HG03457 (cell line): ENCODE results near the gene CHRNA5.
"Not testable (repeated sequence)": the region's sequence is repeated elsewhere in the genome, so short reads cannot be mapped to it uniquely, and the experiment has no call there.

ENCODE experiments used
- ATAC-seq: cut with Tn5 transposase; IDR thresholded peaks from one replicate; pipeline ENCODE4 v1.9.1; 2021; ENCODE audit warnings: moderate number of reproducible peaks; ENCODE audit not compliant: unreplicated experiment

Gene CHRNA5

GRCh38 chr15:78564743-78565096 is 600 bp upstream of the CHRNA5 start:
- ATAC-seq: no peak

- ATAC-seq: no peak
Observed at GRCh38 chr15:78565951-78566774, 843 bp downstream of the CHRNA5 start.

DNA sequence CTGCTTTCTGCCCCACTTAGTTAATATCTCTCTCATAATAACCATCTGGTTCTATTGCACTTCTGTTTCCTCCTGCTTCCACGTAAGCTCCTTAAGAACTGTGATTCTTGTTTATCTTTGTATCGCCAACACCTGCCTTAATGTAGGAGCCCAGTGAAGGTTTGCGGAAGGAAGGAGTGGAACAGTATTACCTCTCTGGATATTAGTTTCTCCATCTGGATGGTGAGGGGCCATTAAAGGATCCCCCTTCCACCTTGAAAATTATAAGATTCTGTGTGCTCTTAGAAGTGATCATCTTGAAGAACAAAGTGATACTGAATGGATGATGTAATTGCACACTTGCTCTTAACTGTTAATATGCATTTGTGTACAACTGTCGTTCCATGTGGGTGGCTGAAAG is 2.2 kb downstream of the CHRNA5 start:
- no peak for ATAC-seq

GRCh38 chr15:78570710-78571109 is 5.4 kb downstream of the CHRNA5 start:
- ATAC-seq: no peak

DNA sequence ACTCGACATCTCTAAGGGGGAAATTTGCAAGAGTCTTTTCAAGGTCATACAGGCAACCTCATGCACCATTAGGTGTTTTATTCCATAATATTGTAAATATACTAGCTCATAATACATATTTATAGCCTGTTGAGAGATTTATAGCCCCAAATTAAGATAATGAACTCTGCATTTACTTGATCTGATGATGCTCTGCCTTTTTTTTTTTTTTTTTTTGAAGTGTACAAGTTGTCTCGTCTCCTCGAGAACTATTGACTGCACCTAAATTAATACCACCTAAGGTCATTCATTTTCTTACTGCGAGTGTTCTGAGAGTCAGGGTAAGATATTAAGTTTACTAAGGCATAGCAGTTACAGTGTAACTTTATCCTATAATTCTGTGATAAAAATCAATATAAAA is 6.1 kb downstream of the CHRNA5 start:
- no peak for ATAC-seq

DNA sequence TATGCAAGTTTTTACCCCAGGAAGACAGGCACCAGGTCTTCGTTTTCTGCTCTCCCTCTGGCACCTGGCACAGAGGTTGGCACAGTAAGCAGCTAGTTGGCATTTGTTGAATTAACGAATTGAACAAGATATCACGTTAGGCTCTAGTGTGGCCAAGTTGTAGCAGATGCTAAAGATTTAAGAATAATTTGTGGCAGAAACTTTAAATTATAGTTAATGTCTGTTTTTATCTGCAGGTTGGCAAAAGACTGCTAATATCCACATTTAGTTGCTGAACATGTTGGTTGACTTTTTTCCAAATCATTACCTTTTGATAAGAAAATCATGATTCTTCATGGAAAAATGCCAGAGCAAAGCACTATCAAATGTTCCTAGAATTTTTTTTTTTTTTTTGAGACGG is 8.1 kb downstream of the CHRNA5 start:
- no peak for ATAC-seq

DNA sequence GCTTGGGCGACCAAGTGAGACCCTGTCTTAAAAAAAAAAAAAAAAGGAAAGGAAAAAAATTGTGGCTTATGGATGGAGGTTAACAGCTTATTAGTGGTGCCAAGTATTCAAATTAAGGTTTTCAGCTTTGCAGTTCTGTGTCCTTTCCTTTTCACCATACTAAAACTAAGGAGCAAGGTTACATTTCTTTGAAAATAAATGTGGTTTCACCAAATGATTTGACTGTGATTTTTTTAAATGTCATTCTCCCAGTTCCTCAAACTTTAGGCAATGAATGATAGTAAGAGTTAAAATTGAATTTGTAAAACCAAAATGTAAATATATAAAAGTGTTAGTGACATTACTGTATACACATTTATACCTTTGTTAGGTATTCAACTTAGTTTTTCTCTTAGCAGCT is 9.6 kb downstream of the CHRNA5 start:
- no peak for ATAC-seq

DNA sequence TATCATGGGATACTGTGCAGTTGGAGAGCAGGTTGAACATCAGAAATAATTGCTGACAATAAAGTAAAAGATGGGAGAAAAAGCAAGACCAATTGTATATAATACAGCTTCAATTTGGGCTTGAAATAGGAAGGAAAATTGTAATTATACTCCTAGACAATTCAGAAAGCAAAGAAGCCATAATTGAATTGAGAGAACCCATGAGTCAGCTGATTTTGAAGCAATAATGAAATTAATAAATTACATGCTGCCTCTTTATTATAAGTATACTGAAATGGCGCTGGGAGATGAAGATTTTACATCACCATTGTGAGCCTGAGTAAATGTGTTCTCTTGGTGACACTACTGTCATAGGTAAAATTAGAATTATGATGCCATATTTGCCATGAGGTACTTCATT is 32.3 kb downstream of the CHRNA5 start:
- no peak for ATAC-seq

GRCh38 chr15:78598348-78598747 is 33.0 kb downstream of the CHRNA5 start:
- no peak for ATAC-seq

DNA sequence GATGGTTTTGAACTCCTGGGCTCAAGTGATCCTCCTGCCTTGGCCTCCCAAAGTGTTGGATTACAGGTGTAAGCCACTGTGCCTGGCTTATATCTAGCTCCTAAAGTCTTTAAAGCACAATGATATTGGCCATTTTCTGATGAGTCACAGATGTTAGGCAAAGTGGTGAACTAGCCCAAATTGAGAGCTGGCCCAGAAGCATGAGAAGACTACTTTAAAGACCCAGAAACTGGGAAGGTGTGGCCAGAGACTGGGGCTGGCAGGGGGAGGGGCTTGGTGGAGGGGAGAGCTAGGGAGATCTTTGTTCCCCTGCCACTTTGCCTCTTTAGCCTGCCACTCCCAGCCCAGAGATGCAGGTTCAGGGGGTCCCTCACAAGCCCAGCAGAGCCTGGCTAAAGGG is 33.9 kb downstream of the CHRNA5 start:
- ATAC-seq: no peak

- ATAC-seq: no peak
Observed at GRCh38 chr15:78603467-78603866, 38.1 kb downstream of the CHRNA5 start.

DNA sequence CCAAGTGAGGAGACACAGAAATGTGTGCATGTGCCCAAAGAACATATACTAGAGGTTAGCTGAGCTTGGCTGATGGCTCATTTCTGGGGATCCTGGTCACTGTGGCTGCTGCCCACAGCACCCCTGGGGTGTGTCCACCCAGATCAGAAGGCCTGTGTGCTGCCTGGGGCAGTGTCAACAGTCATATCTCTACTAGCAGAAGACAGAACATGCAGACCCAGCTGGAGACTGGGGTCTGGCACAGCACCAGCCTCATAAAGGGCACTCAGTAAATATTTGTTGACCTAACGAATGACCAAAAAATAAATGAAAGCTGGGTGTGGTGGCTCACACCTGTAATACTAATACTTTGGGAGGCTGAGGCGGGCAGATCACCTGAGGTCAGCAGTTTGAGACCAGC is 39.1 kb downstream of the CHRNA5 start:
- ATAC-seq: no peak

DNA sequence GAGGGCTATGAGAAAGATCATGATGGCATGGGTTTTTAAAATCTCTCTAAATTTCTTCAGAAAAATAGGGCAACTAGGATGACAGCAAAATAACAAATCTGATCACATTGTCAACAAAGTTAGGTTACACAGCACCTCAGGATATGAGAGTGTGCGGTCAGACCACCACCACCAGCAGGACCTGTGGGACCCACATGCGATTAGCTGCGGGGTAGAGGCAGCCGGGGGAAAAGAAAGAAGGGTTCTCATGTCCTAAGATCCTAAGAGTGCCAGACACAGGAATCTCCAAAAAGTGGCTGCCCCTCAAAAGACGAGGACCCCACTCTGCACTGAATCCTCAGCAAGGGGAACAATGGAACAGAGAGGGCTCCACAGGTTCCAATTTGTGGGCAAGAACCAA is 39.9 kb downstream of the CHRNA5 start:
- ATAC-seq: no peak

DNA sequence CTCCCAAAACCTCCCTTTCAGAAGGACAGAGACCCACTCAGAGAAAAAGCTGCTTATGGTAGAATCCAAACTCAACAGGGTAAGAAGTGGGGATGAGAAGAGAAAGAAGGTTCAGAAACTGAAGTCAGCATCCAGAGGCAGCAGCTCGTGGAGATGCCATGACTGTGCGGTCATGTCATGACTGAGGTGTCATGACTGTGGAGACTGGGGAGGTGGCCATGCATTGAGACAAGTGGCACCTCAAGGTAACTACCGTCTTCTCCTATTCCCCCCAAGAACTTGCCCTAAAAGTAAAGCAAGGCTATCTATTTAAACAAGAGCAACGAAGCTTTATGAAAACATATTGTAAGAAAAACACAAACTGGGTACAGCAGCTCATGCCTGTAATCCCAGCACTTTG is 40.4 kb downstream of the CHRNA5 start:
- no peak for ATAC-seq

DNA sequence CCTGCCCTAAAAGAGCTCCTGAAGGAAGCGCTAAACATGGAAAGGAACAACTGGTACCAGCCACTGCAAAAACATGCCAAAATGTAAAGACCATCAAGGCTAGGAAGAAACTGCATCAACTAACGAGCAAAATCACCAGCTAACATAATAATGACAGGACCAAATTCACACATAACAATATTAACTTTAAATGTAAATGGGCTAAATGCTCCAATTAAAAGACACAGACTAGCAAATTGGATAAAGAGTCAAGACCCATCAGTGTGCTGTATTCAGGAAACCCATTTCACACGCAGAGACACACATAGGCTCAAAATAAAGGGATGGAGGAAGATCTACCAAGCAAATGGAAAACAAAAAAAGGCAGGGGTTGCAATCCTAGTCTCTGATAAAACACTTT is 44.2 kb downstream of the CHRNA5 start:
- ATAC-seq: not testable (repeated sequence)

DNA sequence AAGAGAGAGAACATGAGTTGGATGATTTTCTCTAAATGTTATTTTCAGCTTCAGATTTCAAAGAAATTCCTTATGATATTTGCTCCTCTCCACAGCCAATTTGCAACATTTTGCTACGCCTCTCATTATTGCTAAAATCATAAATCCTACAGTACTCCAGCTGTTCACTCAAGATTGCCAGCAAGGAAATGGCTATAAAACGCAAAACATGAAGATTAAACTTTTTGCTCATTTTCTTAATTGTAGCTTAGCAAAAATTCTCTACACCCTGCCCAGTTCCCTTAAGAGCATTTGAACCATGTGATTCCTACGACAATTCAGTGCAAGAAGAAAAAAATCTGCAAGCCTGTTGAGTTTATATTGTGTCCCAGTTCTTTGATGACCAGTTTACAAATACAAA is 48.7 kb downstream of the CHRNA5 start:
- no peak for ATAC-seq

GRCh38 chr15:78615151-78615589 is 49.9 kb downstream of the CHRNA5 start:
- no peak for ATAC-seq

GRCh38 chr15:78616506-78616905 is 51.2 kb downstream of the CHRNA5 start:
- no peak for ATAC-seq

- ATAC-seq: no peak
Observed at GRCh38 chr15:78617076-78617475, 51.8 kb downstream of the CHRNA5 start.

GRCh38 chr15:78617516-78617915 is 52.2 kb downstream of the CHRNA5 start:
- ATAC-seq: no peak

- ATAC-seq: no peak
Observed at GRCh38 chr15:78618064-78618463, 52.7 kb downstream of the CHRNA5 start.

- ATAC-seq: no peak
Observed at GRCh38 chr15:78618490-78618934, 53.2 kb downstream of the CHRNA5 start.
